CD14-positive monocyte (primary cell): ENCODE data around the gene VTI1A. TPM values are rescaled to one million over a fixed set of nuclear protein-coding genes. Genes with fewer than 3 reads are reported as not detected.

Source experiments
- DNase-seq, 3 donors: peaks; one replicate each; pipeline ENCODE4 v3.0.0-alpha.2; 2011 to 2022
- H2AFZ ChIP-seq: 2 replicates; pipeline ENCODE4 v1.6.0; 2012; ENCODE audit warnings: mild to moderate bottlenecking, low read depth, low read length, inconsistent platforms; ENCODE audit not compliant: insufficient read depth, poor library complexity, severe bottlenecking
- H3K27ac ChIP-seq, 2 donors: 1 replicate in 1 of 2; 2 replicates in 1 of 2; pipeline ENCODE4 v1.5.1; 2012 to 2013; ENCODE audit warnings: low read length in 2 of 2, control low read depth in 1 of 2, inconsistent platforms in 1 of 2, low read depth in 1 of 2, mild to moderate bottlenecking in 1 of 2
- H3K27me3 ChIP-seq, 2 donors: one replicate each; pipeline versions ENCODE4 v1.6.0 to v1.6.1; 2011 to 2013; ENCODE audit warnings: low read length in 2 of 2; ENCODE audit not compliant: control insufficient read depth in 2 of 2, insufficient read depth in 2 of 2
- H3K36me3 ChIP-seq, 2 donors: replicated peaks in 1 of 2; 1 replicate in 1 of 2; 2 replicates in 1 of 2; pipeline versions ENCODE4 v1.5.1 to v1.6.1; 2012 to 2013; ENCODE audit warnings: low read length in 2 of 2, control low read depth in 1 of 2, inconsistent platforms in 1 of 2, mild to moderate bottlenecking in 1 of 2; ENCODE audit not compliant: insufficient read depth in 2 of 2, control insufficient read depth in 1 of 2
- H3K4me1 ChIP-seq, 2 donors: 1 replicate in 1 of 2; 2 replicates in 1 of 2; pipeline versions ENCODE4 v1.5.1 to v1.6.1; 2012 to 2013; ENCODE audit warnings: low read length in 2 of 2, control low read depth in 1 of 2, inconsistent platforms in 1 of 2, mild to moderate bottlenecking in 1 of 2, moderate library complexity in 1 of 2; ENCODE audit not compliant: insufficient read depth in 2 of 2, control insufficient read depth in 1 of 2
- H3K4me2 ChIP-seq: replicated peaks from 2 replicates; pipeline ENCODE3; 2012; ENCODE audit warnings: low read length, moderate library complexity, mild to moderate bottlenecking; ENCODE audit not compliant: poor library complexity, severe bottlenecking; ENCODE audit errors: extremely low read depth
- H3K4me3 ChIP-seq, 3 experiments: fragments of 200-600 bp in 1 of 3; sonication (generic) in 1 of 3; replicated peaks in 1 of 3; 1 replicate in 2 of 3; 2 replicates in 1 of 3; pipeline ENCODE4 v1.5.1; 2011 to 2013; ENCODE audit warnings: low read length in 3 of 3, mild to moderate bottlenecking in 3 of 3, control low read depth in 2 of 3, low read depth in 2 of 3, inconsistent platforms in 1 of 3, moderate library complexity in 1 of 3
- H3K79me2 ChIP-seq: 2 replicates; pipeline ENCODE4 v1.6.0; 2012; ENCODE audit warnings: mild to moderate bottlenecking, control low read depth, inconsistent platforms, low read length, moderate library complexity; ENCODE audit not compliant: insufficient read depth
- H3K9ac ChIP-seq: 2 replicates; pipeline ENCODE4 v1.6.0; 2017; ENCODE audit warnings: low read length, mild to moderate bottlenecking; ENCODE audit not compliant: insufficient read depth, poor library complexity, severe bottlenecking
- H3K9me3 ChIP-seq, 2 donors: replicated peaks in 1 of 2; 1 replicate in 1 of 2; 2 replicates in 1 of 2; pipeline versions ENCODE4 v1.5.1 to v1.6.1; 2012 to 2013; ENCODE audit warnings: low read length in 2 of 2, control low read depth in 1 of 2; ENCODE audit not compliant: control insufficient read depth in 1 of 2, insufficient read depth in 1 of 2
- H4K20me1 ChIP-seq: 2 replicates; pipeline ENCODE4 v1.6.0; 2012; ENCODE audit warnings: mild to moderate bottlenecking, low read length, control low read depth, moderate library complexity; ENCODE audit not compliant: insufficient read depth
- H3K27ac Mint-ChIP-seq, 7 donors: one replicate each; pipeline ENCODE4 v1.8.0; 2020; ENCODE audit warnings: mild to moderate bottlenecking in 7 of 7, mixed read lengths in 7 of 7, moderate library complexity in 6 of 7, inconsistent platforms in 2 of 7
- H3K27me3 Mint-ChIP-seq, 3 donors: one replicate each; pipeline ENCODE4 v1.8.0; 2021 to 2022; ENCODE audit warnings: low read depth in 3 of 3, mild to moderate bottlenecking in 3 of 3, mixed read lengths in 3 of 3, moderate library complexity in 3 of 3, inconsistent platforms in 1 of 3
- H3K36me3 Mint-ChIP-seq, 2 donors: one replicate each; pipeline ENCODE4 v1.8.0; 2020; ENCODE audit warnings: mixed read lengths in 2 of 2, inconsistent platforms in 1 of 2, mild to moderate bottlenecking in 1 of 2
- H3K4me1 Mint-ChIP-seq: one replicate; pipeline ENCODE4 v1.8.0; 2020; ENCODE audit warnings: mild to moderate bottlenecking, mixed read lengths
- H3K4me3 Mint-ChIP-seq, 2 donors: one replicate each; pipeline ENCODE4 v1.8.0; 2020; ENCODE audit warnings: mild to moderate bottlenecking in 2 of 2, mixed read lengths in 2 of 2, moderate library complexity in 1 of 2
- H3K9me3 Mint-ChIP-seq, 7 donors: one replicate each; pipeline ENCODE4 v1.8.0; 2020 to 2022; ENCODE audit warnings: mixed read lengths in 7 of 7, mild to moderate bottlenecking in 6 of 7, moderate library complexity in 6 of 7, inconsistent platforms in 2 of 7
- CTCF ChIP-seq: fragments of 200-600 bp; IDR thresholded peaks from one replicate; pipeline ENCODE4 v1.8.0; 2022; ENCODE audit warnings: antibody characterized with exemption, mild to moderate bottlenecking
- WGBS: methylation state at CpG from one replicate; pipeline ENCODE4 v1.1.5; 2013; ENCODE audit warnings: missing lambda C conversion rate; ENCODE audit not compliant: insufficient coverage; 5-methylcytosine and 5-hydroxymethylcytosine counted together
- intact Hi-C, 2 donors: fragments of 100-400 bp; cut with micrococcal nuclease; formaldehyde crosslinking; loops; one replicate each; pipeline versions ENCODE4 v1.15.0 to v1.15.1; 2023
- polyA plus RNA-seq, 3 donors: library from polyadenylated mRNA; depleted of rRNA in 1 of 3; unstranded in 2 of 3; stranded (reverse) in 1 of 3; fragments of 300-500 nt in 2 of 3; fragments of >200 nt in 1 of 3; fragmentation: Illumina TruSeq in 2 of 3; gene quantifications; 1 replicate in 2 of 3; 2 replicates in 1 of 3; pipeline ENCODE4 v1.2.3, GENCODE V29; 2012 to 2021

The VTI1A gene
- polyA plus RNA-seq, 3 donors: 23.6 to 25.4 (median 24.1) TPM

GRCh38 chr10:112801748-112802147 is 354.7 kb downstream of the VTI1A start:
- H4K20me1 ChIP-seq: no peaks in the 10 kb centered on the region
- Mint-ChIP-seq H3K27ac (no peak overlapping the region), H3K27me3 (peaks cover 0 to 3% (median 0%) of the 10 kb centered on the region in 3 donors), H3K9me3 (no peaks in the 10 kb centered on the region), H3K4me3 (no peak overlapping the region), H3K36me3 (peaks cover 9 to 13% of the 10 kb centered on the region in 2 donors), H3K4me1 (no peaks in the 10 kb centered on the region)
- no peaks in the 10 kb centered on the region for H3K27me3 ChIP-seq
- H3K27ac ChIP-seq: no peak overlapping the region
- no peak overlapping the region for H3K4me2 ChIP-seq
- H3K4me3 ChIP-seq: no peak overlapping the region
- H3K79me2 ChIP-seq: no peaks in the 10 kb centered on the region
- no peaks in the 10 kb centered on the region for H3K9me3 ChIP-seq
- intact Hi-C loops: no loop called here
- no peak for DNase-seq
- TF ChIP-seq CTCF: no peak
- no CpG with 5 or more reads among the region's 4 CpGs for WGBS
- no peaks in the 10 kb centered on the region for H3K4me1 ChIP-seq
- H2AFZ ChIP-seq: no peak overlapping the region
- H3K9ac ChIP-seq: no peak overlapping the region
- no peaks in the 10 kb centered on the region for H3K36me3 ChIP-seq

- 100% methylated on average over 3 of the region's 5 CpGs for WGBS
- H2AFZ ChIP-seq: no peak overlapping the region
- no peaks in the 10 kb centered on the region for H3K79me2 ChIP-seq
- TF ChIP-seq CTCF: no peak
- H3K9ac ChIP-seq: no peak overlapping the region
- no peaks in the 10 kb centered on the region for H3K36me3 ChIP-seq
- H4K20me1 ChIP-seq: no peaks in the 10 kb centered on the region
- peaks cover 0 to 3% (median 0%) of the 10 kb centered on the region in 3 donors for H3K27me3 Mint-ChIP-seq
- no peak overlapping the region for H3K27ac Mint-ChIP-seq
- DNase-seq: no peak
- peaks cover 0 to 3% (median 0%) of the 10 kb centered on the region in 7 donors for H3K9me3 Mint-ChIP-seq
- intact Hi-C loops: no loop called here
- H3K4me1 ChIP-seq: no peaks in the 10 kb centered on the region
- H3K9me3 ChIP-seq: no peaks in the 10 kb centered on the region
- H3K27me3 ChIP-seq: no peaks in the 10 kb centered on the region
- H3K4me3 ChIP-seq: no peak overlapping the region
- peaks cover 16 to 20% of the 10 kb centered on the region in 2 donors for H3K36me3 Mint-ChIP-seq
- H3K4me2 ChIP-seq: no peak overlapping the region
- H3K4me3 Mint-ChIP-seq: no peak overlapping the region
- H3K4me1 Mint-ChIP-seq: no peaks in the 10 kb centered on the region
- H3K27ac ChIP-seq: no peak overlapping the region
These were observed 355.5 kb downstream of the VTI1A start for GRCh38 chr10:112802411-112803022.
